Keratinocyte (primary cell): Measurements from ENCODE around the gene COPZ1. TPM values are rescaled to one million over a fixed set of nuclear protein-coding genes. Genes with fewer than 3 reads are reported as not detected.

Experiments used
- DNase-seq: peaks from one replicate; pipeline ENCODE4 v3.0.0-alpha.2; 2011; ENCODE audit warnings: low read depth, missing footprints, low spot score
- FAIRE-seq: peaks from 2 replicates; lab custom pipeline; 2011; peaks lifted over from hg19 to GRCh38; lab: Jason Lieb, UNC
- H2AFZ ChIP-seq: 2 replicates; pipeline ENCODE4 v1.6.0; 2012; ENCODE audit warnings: low read length, control low read depth, inconsistent platforms; ENCODE audit not compliant: control insufficient read depth
- H3K27ac ChIP-seq: 2 replicates; pipeline ENCODE4 v1.5.1; 2011; ENCODE audit warnings: low read length; ENCODE audit not compliant: control insufficient read depth, insufficient read depth
- H3K27me3 ChIP-seq: 3 replicates; pipeline ENCODE4 v1.6.0; 2011; ENCODE audit warnings: low read length; ENCODE audit not compliant: control insufficient read depth, insufficient read depth; ENCODE audit errors: extremely low read depth
- H3K36me3 ChIP-seq, 2 experiments: 2 replicates in 1 of 2; 3 replicates in 1 of 2; pipeline ENCODE4 v1.5.1; 2011; ENCODE audit warnings: low read length in 2 of 2, mild to moderate bottlenecking in 1 of 2; ENCODE audit not compliant: control insufficient read depth in 2 of 2, insufficient read depth in 2 of 2; ENCODE audit errors: extremely low read depth in 1 of 2
- H3K4me1 ChIP-seq: 3 replicates; pipeline ENCODE4 v1.5.1; 2011; ENCODE audit warnings: low read length; ENCODE audit not compliant: control insufficient read depth, insufficient read depth; ENCODE audit errors: extremely low read depth
- H3K4me2 ChIP-seq: 3 replicates; pipeline ENCODE4 v1.6.0; 2011; ENCODE audit warnings: low read depth, low read length; ENCODE audit not compliant: control insufficient read depth, insufficient read depth; ENCODE audit errors: extremely low read depth
- H3K4me3 ChIP-seq, 3 experiments: fragments of 200-600 bp in 1 of 3; sonication (generic) in 1 of 3; 2 replicates in 2 of 3; 3 replicates in 1 of 3; pipeline ENCODE4 v1.5.1; 2011 to 2016; ENCODE audit warnings: low read length in 3 of 3, mild to moderate bottlenecking in 3 of 3, control low read depth in 2 of 3, inconsistent platforms in 1 of 3, low read depth in 1 of 3, mixed read lengths in 1 of 3, mixed run types in 1 of 3, moderate library complexity in 1 of 3; ENCODE audit not compliant: control insufficient read depth in 2 of 3, insufficient read depth in 2 of 3; ENCODE audit errors: extremely low read depth in 1 of 3
- H3K79me2 ChIP-seq: 2 replicates; pipeline ENCODE4 v1.6.0; 2012; ENCODE audit warnings: low read length; ENCODE audit not compliant: control insufficient read depth, insufficient read depth
- H3K9ac ChIP-seq: 3 replicates; pipeline ENCODE4 v1.6.0; 2011; ENCODE audit warnings: low read length; ENCODE audit not compliant: control insufficient read depth, insufficient read depth; ENCODE audit errors: extremely low read depth
- H3K9me1 ChIP-seq: 3 replicates; pipeline ENCODE4 v1.6.0; 2011; ENCODE audit warnings: low read length; ENCODE audit not compliant: control insufficient read depth, insufficient read depth; ENCODE audit errors: extremely low read depth
- H3K9me3 ChIP-seq: 2 replicates; pipeline ENCODE4 v1.5.1; 2012; ENCODE audit warnings: low read depth, low read length; ENCODE audit not compliant: control insufficient read depth
- H4K20me1 ChIP-seq: 3 replicates; pipeline ENCODE4 v1.6.0; 2011; ENCODE audit warnings: low read length; ENCODE audit not compliant: control insufficient read depth, insufficient read depth; ENCODE audit errors: extremely low read depth
- CTCF ChIP-seq, 3 experiments: IDR thresholded peaks in 1 of 3; conservative IDR thresholded peaks in 1 of 3; optimal IDR thresholded peaks in 1 of 3; 2 replicates in 2 of 3; 3 replicates in 1 of 3; pipeline versions ENCODE3 to v1.5.1; 2011; ENCODE audit warnings: low read length in 3 of 3, mild to moderate bottlenecking in 3 of 3, moderate library complexity in 2 of 3, control low read depth in 1 of 3, inconsistent platforms in 1 of 3; ENCODE audit not compliant: insufficient read depth in 2 of 3; ENCODE audit errors: extremely low read depth in 1 of 3
- EZH2 ChIP-seq: IDR thresholded peaks from one replicate; pipeline ENCODE4 v1.6.1; 2012; ENCODE audit warnings: inconsistent platforms, mild to moderate bottlenecking, low read length, moderate library complexity
- dilution Hi-C: fragments of 300-500 bp; cut with MboI; formaldehyde crosslinking; loops from one replicate; pipeline ENCODE4 v1.7.0; 2020; ENCODE audit warnings: low sequenced_read_pairs; ENCODE audit not compliant: extremely low pct_ligation_motif_present
- polyA plus RNA-seq, 5 experiments: library from polyadenylated mRNA; depleted of rRNA in 3 of 5; stranded (reverse) in 3 of 5; stranded (forward) in 1 of 5; unstranded in 1 of 5; fragments of >200 nt; gene quantifications; 1 replicate in 1 of 5; 2 replicates in 3 of 5; 3 replicates in 1 of 5; pipeline versions ENCODE4 v1.2.1 to v1.2.3, GENCODE V29; 2011 to 2012; ENCODE audit warnings: missing spikeins in 2 of 5, low read depth in 1 of 5, low replicate concordance in 1 of 5

COPZ1 gene
- polyA plus RNA-seq, 1 donor (not counting 4 experiments of a cell fraction or from before 2014, with no cell fraction given) = 280 TPM

DNA sequence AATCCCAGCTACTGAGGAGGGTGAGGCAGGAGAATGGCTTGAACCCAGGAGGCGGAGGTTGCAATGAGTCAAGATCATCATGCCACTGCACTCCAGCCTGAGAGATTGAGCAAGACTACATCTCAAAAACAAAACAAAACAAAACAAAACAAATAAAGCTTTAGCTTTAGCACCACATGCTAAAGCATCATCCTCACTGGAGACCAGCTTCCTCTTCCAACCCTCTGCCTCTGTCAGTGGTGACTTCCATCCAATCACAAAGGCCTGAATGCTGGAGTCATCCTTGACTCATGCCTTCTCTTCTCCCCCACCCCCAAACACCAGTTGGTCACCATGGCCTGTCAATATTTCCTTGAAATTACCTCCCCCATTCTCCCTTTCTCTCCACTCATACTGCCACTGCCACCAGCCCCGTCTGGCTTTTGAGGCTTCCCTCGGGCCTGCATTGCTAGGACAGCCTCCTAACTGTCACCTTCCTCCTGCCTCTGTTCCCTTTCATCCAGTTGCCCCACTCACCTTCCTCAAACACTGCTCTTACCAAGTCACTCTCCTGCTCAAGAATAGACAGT is 58.2 kb downstream of the COPZ1 start:
- Histone ChIP-seq H3K36me3 (peaks cover 30 to 36% of the 10 kb centered on the region in 2 experiments), H3K79me2 (peaks cover 73% of the 10 kb centered on the region), H3K4me2 (peak overlapping the region; percentile 18), H2AFZ (no peak overlapping the region), H4K20me1 (peaks cover 15% of the 10 kb centered on the region), H3K27me3 (no peaks in the 10 kb centered on the region), H3K4me3 (no peak overlapping the region), H3K27ac (peak overlapping the region; percentile 86), H3K9me1 (peaks cover 3% of the 10 kb centered on the region), H3K9me3 (no peaks in the 10 kb centered on the region), H3K4me1 (peaks cover 46% of the 10 kb centered on the region), H3K9ac (peak overlapping the region; percentile 42)
- DNase-seq = no peak
- FAIRE-seq = peak; percentile 73
- TF ChIP-seq CTCF (optimal IDR thresholded peaks at IDR 0.05 in 1 of 3, IDR thresholded peaks at IDR 0.05 in 1 of 3, conservative IDR thresholded peaks at IDR 0.05 in 1 of 3; ENCODE audit: extremely low read depth in 1 of 3, insufficient read depth in 2 of 3, low read length in 3 of 3) (no peak), EZH2 (no peak)
- dilution Hi-C loops = no loop called here

GRCh38 chr12:54384591-54385041 is 59.7 kb downstream of the COPZ1 start, which contains the start of gene ZNF385A:
Gene ZNF385A (minus strand): TSS chr12:54384733. CDS start chr12:54384514, 219 bp downstream.
- peak within 1 kb of the TSS; percentile 17 for H3K4me2 ChIP-seq
- no peak within 1 kb of the TSS for H2AFZ ChIP-seq
- H3K79me2 ChIP-seq = peaks cover 76% of the 10 kb centered on the region
- no peak for TF ChIP-seq EZH2
- dilution Hi-C loops = no loop called here
- H4K20me1 ChIP-seq = peaks cover 5% of the 10 kb centered on the region
- no peaks in the 10 kb centered on the region for H3K27me3 ChIP-seq
- no peaks in the 10 kb centered on the region for H3K9me3 ChIP-seq
- peak within 1 kb of the TSS; percentile 18 for H3K9ac ChIP-seq
- FAIRE-seq (no peak), DNase-seq (no peak)
- no peak within 1 kb of the TSS for H3K4me3 ChIP-seq
- H3K27ac ChIP-seq = peak within 1 kb of the TSS; percentile 86
- H3K36me3 ChIP-seq = peaks cover 21 to 32% of the 10 kb centered on the region in 2 experiments
- peaks cover 56% of the 10 kb centered on the region for H3K4me1 ChIP-seq
- H3K9me1 ChIP-seq = peaks cover 3% of the 10 kb centered on the region
